Measurements from ENCODE around the gene TMEM121B.

- TF ChIP-seq CTCF (IDR thresholded peaks at IDR 0.05): no peak
- no peak for TF ChIP-seq POLR2A (IDR thresholded peaks at IDR 0.05)
These were observed 4.4 kb downstream of the TMEM121B start for GRCh38 chr22:17116572-17117330.

All from breast epithelium (tissue), 3 donors.